T1000 (cell line): ENCODE data around the gene NAALADL2.
"Not testable (repeated sequence)": the region's sequence is repeated elsewhere in the genome, so short reads cannot be mapped to it uniquely, and the experiment has no call there.

Experiments used
- DNase-seq: peaks from one replicate; lab custom pipeline; 2025; ENCODE audit warnings: mixed read lengths; lab: John Stamatoyannopoulos, UW

NAALADL2 gene

DNA sequence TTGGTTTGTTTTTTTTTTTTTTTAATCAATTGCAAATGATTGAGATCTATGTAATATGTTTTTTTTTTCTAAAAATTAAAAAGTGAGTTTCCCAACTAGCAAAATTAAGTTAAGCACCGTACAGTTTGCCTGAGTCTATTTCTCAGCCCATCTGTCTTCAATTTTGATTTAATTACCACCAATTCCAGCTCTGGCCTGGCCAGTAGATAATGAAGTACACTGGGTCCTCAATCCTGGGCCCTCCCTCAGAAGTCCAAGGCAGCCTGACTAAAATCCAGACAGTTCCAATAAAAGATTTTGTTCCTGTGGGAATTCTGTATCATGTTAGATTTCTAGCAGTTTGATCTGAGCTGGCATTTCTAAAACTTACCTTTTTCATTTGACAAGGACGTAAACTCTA is 887.2 kb downstream of the NAALADL2 start:
- no peak for DNase-seq

GRCh38 chr3:175748087-175748730 is 889.1 kb downstream of the NAALADL2 start:
- no peak for DNase-seq

DNA sequence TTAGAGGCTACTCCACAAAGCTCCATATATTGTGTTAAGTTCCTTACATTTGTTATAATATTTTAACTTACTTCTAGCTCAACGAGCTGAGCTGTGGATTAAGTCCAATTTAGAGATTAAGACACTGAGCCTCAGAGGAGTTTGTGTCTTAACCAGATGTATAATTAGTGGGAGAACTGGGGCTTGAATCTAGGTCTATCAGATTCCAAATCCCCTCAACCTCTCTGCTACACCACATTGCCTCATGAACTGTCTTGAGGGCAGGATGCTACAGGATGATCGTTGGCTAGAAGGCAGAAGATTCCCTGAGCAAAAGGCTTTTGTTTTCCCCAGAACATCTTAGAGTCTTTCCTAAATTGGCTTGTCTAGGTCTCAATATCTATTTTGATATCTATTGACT is 890.8 kb downstream of the NAALADL2 start:
- no peak for DNase-seq

DNA sequence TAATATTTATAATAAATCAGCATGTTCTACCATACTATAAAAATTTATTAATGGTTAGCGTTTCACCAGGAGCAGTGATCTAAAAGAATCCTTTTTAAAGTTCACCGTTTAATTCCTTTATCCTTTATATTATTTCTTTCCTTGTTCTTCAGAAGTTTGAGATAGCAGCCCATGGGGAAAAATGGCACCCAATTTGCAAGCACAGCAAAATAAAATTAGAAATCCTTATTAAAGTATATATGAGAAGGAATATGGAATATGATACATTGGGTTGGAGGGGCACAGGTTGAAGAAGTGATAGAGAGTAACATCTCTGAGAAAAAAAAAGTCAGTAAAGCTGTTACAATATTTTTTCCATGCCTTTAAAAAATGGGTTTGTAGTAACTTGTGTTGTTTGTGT is 892.0 kb downstream of the NAALADL2 start:
- no peak for DNase-seq

DNA sequence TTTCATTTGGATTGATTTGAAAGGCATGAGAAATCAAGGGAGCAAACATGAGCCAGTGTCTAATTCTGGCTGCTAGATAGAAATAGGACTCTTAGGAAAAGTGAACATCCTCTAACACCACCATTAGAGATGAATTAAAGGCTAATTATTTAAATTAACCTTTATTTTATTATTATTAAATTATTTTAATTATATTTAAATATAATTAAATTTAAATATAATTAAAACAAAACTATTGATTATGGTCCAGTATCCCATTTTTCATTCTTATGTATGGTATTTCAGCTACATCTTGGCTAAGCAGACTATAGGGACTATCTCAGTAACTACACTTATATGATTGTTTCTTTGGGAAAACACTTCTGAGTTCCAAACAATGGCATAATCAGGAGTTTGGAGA is 904.8 kb downstream of the NAALADL2 start:
- no peak for DNase-seq

DNA sequence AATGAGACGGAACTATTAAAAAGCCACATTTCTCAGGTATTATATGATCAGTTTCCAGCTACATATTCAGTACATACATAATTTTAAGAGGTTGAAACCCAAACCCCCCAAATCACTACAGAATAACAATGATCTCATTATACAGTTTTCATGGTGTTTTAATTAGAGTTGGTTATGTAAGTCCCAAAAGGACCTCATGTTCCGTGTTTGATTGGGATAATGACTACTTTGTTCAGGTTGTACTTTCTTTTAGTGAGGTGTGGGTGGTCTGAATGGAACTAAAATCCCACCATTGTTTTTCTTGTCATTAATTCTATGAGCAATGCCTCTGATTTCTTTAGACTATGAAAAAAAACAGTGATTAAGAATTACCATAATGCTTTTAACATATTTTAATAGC is 905.6 kb downstream of the NAALADL2 start:
- no peak for DNase-seq

DNA sequence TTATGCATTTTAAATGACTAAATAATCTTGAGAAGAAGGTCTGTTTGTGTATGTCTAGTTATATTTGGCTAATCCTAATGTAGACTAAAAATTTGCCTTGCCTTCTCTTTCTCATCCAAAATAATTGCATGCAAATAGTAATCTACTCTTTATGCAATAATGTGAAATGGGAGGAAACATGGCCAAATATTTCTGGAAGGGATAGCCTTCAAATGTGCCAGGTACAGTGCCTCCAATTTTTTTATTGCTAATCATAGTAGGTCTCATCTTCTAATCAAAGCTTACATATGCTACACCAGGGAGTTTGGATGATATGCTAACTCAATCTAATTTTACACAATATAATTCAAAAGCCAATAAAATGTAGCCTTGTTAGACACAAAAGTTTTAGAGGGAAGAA is 911.3 kb downstream of the NAALADL2 start:
- DNase-seq = no peak

DNA sequence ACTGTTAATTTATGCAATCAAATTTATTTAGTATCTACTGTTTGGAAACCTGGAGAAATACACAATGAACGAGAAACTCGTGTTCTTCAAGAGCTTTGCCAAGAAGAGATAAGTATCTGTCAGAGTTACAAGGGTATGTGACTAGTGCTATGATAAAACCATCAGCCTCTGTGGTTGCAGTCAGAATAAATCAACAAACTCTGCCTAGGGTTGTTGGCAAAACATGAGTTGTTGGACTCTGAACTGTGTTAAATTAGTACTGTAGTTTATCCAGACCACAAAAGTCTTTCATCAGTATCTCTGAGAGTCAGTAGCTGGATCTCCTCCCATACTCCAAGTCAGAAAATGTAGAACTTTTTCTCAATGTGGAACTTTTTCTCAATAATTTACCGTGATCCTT is 918.4 kb downstream of the NAALADL2 start:
- no peak for DNase-seq

- DNase-seq = no peak
Measured at GRCh38 chr3:175777965-175778364, 918.8 kb downstream of the NAALADL2 start.

DNA sequence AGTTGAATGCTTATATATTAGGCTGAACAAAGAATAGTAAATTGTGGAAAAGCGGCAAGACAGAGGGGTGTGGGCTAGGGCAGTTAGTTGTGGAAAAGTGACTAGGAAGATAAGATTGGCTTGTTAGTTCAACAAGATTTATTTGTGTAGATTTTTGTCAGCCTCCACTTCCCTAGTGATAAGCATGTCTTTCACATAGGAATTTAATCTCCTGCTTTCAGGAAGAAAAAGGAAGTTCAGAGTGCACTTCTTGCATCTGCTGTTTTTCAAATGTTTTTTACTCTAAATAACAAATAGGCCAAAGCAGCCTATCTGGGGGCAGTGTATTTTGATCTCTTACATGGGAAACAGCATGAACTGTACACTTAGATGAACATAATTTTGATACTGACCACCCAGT is 919.9 kb downstream of the NAALADL2 start:
- no peak for DNase-seq

- not testable (repeated sequence) for DNase-seq
Measured at GRCh38 chr3:175787109-175787508, 928.0 kb downstream of the NAALADL2 start.

DNA sequence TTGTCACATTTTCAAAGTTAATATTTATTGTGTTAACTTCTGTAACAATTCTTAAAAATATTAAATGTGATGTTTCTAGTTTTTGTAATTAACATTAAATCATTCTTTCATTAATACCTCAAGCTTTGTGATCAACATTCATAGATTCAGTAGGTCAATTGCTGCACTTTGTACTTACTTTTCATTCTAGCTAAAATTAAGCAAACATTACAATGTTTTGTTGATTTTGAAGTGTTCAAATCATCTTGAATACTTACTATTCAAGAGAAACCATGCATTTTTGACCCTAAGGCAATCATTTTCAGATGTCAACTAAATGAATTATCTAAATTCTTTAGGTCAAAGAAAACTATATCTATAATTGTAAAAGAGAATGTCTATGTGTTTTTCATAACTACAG is 933.1 kb downstream of the NAALADL2 start:
- DNase-seq = no peak

DNA sequence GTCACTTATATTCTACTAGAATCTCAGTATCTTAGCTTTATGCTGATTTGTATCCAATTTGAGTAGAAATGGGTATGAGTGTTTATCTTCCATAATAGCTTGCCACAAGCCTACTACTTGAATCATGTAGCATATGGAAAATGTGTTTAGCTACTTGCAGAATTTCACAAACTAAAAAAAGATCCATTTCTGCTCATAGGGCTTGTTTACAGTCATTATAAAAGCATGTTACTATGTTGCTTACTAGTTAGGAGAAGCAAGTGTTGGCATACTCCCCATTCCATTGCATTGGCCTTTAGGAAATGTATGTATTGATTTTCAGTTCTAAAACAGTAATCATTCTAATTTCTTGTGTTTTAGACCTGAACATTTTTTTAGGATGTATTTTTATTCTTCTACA is 939.2 kb downstream of the NAALADL2 start:
- no peak for DNase-seq

DNA sequence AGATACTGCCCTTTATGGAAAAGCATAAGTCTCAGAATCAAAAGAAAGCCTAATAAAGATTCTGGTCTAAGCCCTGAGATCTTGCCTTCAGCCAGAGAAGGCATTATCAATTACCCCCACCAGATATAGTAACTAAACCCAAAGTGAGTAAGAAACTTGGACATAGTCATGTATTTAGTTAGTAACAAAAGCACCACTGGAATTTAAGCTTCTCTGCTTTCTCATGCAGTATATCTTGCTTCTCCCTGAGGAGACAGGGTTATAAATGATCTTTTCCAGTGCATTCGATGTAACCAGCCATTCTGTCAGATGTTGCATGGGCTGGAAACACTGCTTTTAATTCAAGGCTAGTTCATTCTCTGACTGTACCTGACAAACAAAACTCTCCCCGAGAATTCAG is 946.7 kb downstream of the NAALADL2 start:
- DNase-seq = no peak

- DNase-seq = no peak
Measured at GRCh38 chr3:175807175-175807574, 948.0 kb downstream of the NAALADL2 start.

GRCh38 chr3:175818811-175819464 is 959.8 kb downstream of the NAALADL2 start:
- DNase-seq = no peak

DNA sequence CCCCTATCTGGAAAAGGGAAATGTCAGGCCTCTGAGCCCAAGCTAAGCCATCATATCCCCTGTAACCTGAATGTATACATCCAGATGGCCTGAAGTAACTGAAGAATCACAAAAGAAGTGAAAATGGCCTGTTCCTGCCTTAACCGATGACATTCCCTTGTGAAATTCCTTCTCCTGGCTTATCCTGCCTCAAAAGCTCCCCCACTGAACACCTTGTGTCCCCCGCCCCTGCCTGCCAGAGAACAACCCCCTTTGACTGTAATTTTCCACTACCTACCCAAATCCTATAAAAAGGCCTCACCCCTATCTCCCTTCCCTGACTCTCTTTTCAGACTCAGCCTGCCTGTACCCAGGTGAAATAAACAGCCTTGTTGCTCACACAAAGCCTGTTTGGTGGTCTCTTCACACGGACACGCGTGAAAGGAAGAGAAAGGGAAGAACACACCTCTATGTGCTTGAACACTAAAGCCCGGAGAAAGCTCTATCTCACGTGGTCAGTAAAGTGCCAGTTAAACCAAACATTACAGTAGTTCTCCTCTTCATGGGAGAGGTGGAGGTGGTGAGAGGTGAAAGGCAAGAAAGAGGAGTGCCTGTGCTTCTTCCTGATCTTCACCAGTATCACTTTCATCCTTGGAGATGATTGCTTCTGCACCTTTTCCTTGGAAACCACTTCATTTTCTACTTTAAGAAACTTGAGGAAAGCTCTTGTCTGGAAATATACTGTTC is 963.8 kb downstream of the NAALADL2 start:
- DNase-seq = not testable (repeated sequence)

GRCh38 chr3:175825016-175825580 is 966.0 kb downstream of the NAALADL2 start:
- not testable (repeated sequence) for DNase-seq

- DNase-seq = no peak
Measured at GRCh38 chr3:175826759-175827158, 967.6 kb downstream of the NAALADL2 start.

- not testable (repeated sequence) for DNase-seq
Measured at GRCh38 chr3:175829809-175830208, 970.7 kb downstream of the NAALADL2 start.

DNA sequence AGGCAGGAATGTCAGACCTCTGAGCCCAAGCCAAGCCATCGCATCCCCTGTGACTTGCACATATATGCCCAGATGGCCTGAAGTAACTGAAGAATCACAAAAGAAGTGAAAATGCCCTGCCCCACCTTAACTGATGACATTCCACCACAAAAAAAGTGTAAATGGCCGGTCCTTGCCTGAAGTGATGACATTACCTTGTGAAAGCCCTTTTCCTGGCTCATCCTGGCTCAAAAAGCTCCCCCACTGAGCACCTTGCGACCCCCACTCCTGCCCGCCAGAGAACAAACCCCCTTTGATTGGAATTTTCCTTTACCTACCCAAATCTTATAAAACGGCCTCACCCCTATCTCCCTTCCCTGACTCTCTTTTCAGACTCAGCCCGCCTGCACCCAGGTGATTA is 976.6 kb downstream of the NAALADL2 start:
- not testable (repeated sequence) for DNase-seq

DNA sequence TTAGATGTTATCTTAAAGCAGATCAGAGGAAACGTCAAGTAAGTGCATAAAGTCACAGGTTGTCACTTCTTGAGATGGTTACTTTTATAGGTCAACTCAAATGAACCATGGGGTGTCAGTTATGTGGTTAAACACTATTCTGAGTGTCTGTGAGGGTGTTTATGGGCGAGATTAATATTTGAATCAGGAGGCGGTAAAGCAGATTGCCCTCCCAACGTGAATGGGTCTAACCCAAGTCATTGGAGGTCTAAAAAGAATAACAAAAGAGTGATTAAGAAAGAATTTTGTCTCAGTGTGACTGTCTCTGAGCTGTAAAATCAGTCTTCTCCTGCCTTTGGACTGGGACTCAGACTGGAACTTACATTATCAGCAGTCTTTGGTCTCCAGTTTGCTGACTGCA is 977.5 kb downstream of the NAALADL2 start:
- DNase-seq = no peak

DNA sequence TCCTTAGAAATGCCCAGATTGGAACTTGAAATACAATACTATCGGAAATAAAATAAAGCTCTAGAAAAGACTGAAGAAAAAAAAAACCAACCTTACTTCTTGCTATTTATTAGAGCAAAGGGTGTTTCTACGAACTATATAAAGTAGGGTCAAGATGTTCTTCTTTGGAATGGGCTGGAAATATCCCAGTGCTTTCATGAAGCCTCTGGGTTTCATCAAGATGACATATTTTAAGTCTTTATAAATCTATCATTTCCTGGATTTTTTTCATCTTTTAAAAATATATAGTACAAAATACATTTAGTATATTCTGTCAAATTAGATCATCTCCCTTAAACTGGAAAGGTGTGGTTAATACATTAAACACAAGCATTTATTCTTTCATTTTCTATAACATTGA is 978.8 kb downstream of the NAALADL2 start:
- DNase-seq = no peak
